HepG2 (cell line): ENCODE data around the gene CREG1. TPM values are rescaled to one million over a fixed set of nuclear protein-coding genes. Genes with fewer than 3 reads are reported as not detected.

ENCODE experiments used
- ATAC-seq: fragments of 200-7000 bp; cut with Tn5 transposase; 3 replicates; pipeline ENCODE4 v1.9.1; 2020; ENCODE audit warnings: mild to moderate bottlenecking, moderate library complexity
- BruUV-seq: library from RNA; stranded (reverse); fragments of 400-500 nt; replicated peaks from 2 replicates; lab custom pipeline; 2021; lab: Mats Ljungman, UMichigan
- CTCF ChIA-PET: fragments of 300-600 bp; formaldehyde crosslinking; extraction: SDS; loops from one replicate; lab custom pipeline; 2021; ENCODE audit warnings: low total read pairs, inconsistent platforms, low intra/inter-chr PET ratio; lab: Yijun Ruan, JAX
- POLR2A ChIA-PET: fragments of 350-600 bp; sonication (Branson Sonifier 250); formaldehyde crosslinking; loops from one replicate; lab custom pipeline; 2020; ENCODE audit warnings: antibody characterized with exemption, inconsistent platforms; lab: Yijun Ruan, JAX
- DNase-seq: peaks from one replicate; pipeline ENCODE4 v3.0.0-alpha.2; 2015; ENCODE audit warnings: low spot score
- FAIRE-seq: peaks from 3 replicates; lab custom pipeline; 2011; peaks lifted over from hg19 to GRCh38; lab: Jason Lieb, UNC
- H2AFZ ChIP-seq: one replicate; pipeline ENCODE4 v1.6.1; 2011; ENCODE audit warnings: low read length, inconsistent platforms
- H3K27ac ChIP-seq: fragments of 300-600 bp; 3 replicates; pipeline ENCODE4 v1.8.0; 2011; ENCODE audit warnings: mixed run types, mild to moderate bottlenecking, mixed read lengths, low read length, inconsistent platforms; ENCODE audit not compliant: insufficient read depth; ENCODE audit errors: extremely low read length
- H3K27me3 ChIP-seq, 2 experiments: fragments of 200-600 bp in 1 of 2; 2 replicates in 1 of 2; 3 replicates in 1 of 2; pipeline versions ENCODE4 v1.6.0 to v1.8.0; 2011; ENCODE audit warnings: low read length in 2 of 2, mild to moderate bottlenecking in 2 of 2, moderate library complexity in 2 of 2, inconsistent platforms in 1 of 2; ENCODE audit not compliant: insufficient read depth in 2 of 2, control insufficient read depth in 1 of 2
- H3K36me3 ChIP-seq, 2 experiments: fragments of 200-600 bp in 1 of 2; replicated peaks in 1 of 2; 2 replicates in 1 of 2; 3 replicates in 1 of 2; pipeline versions ENCODE4 v1.5.1 to v1.8.0; 2011; ENCODE audit warnings: low read length in 2 of 2, inconsistent platforms in 1 of 2; ENCODE audit not compliant: insufficient read depth in 2 of 2, control insufficient read depth in 1 of 2
- H3K4me1 ChIP-seq: 2 replicates; pipeline ENCODE4 v1.5.1; 2012; ENCODE audit warnings: low read length, inconsistent platforms; ENCODE audit not compliant: insufficient read depth
- H3K4me2 ChIP-seq: 2 replicates; pipeline ENCODE4 v1.6.0; 2011; ENCODE audit warnings: low read depth, low read length, inconsistent platforms
- H3K4me3 ChIP-seq, 3 experiments: fragments of 200-600 bp in 1 of 3; sonication (generic), shearing (Covaris generic) in 1 of 3; replicated peaks in 1 of 3; 2 replicates each; pipeline ENCODE4 v1.5.1; 2011 to 2016; ENCODE audit warnings: low read length in 3 of 3, inconsistent platforms in 2 of 3, low read depth in 2 of 3, mild to moderate bottlenecking in 2 of 3, control low read depth in 1 of 3, mixed read lengths in 1 of 3; ENCODE audit not compliant: insufficient read depth in 1 of 3
- H3K79me2 ChIP-seq: one replicate; pipeline ENCODE4 v1.6.1; 2011; ENCODE audit warnings: low read length, inconsistent platforms; ENCODE audit not compliant: insufficient read depth
- H3K9ac ChIP-seq: 2 replicates; pipeline ENCODE4 v1.6.0; 2011; ENCODE audit warnings: mild to moderate bottlenecking, low read depth, low read length, inconsistent platforms; ENCODE audit not compliant: insufficient read depth
- H3K9me3 ChIP-seq: 2 replicates; pipeline ENCODE4 v1.5.1; 2012; ENCODE audit warnings: mild to moderate bottlenecking, low read length
- H4K20me1 ChIP-seq: 2 replicates; pipeline ENCODE4 v1.6.0; 2011; ENCODE audit warnings: inconsistent platforms, mild to moderate bottlenecking, low read length, moderate library complexity; ENCODE audit not compliant: insufficient read depth
- GPN1 ChIP-seq: sonication (generic); formaldehyde crosslinking; IDR thresholded peaks from 2 replicates; pipeline ENCODE4 v1.5.1; 2020; ENCODE audit warnings: missing genetic modification reagents, borderline replicate concordance
- HNF1A ChIP-seq, 2 experiments: sonication (generic) in 1 of 2; formaldehyde crosslinking in 1 of 2; IDR thresholded peaks; 2 replicates each; pipeline versions ENCODE4 v1.4.0 to v1.6.1; 2016 to 2020; ENCODE audit warnings: borderline replicate concordance in 1 of 2, low read depth in 1 of 2, mild to moderate bottlenecking in 1 of 2, missing genetic modification reagents in 1 of 2
- MATR3 ChIP-seq: sonication (generic); formaldehyde crosslinking; IDR thresholded peaks from 2 replicates; pipeline ENCODE4 v1.4.0; 2020; ENCODE audit warnings: missing genetic modification reagents
- NFE2L2 ChIP-seq: fragments of 150-350 bp; IDR thresholded peaks from 2 replicates; pipeline ENCODE4 v1.6.1; 2014; ENCODE audit warnings: low read length
- SKIL ChIP-seq: sonication (generic); formaldehyde crosslinking; IDR thresholded peaks from 2 replicates; pipeline ENCODE4 v1.8.0; 2022; ENCODE audit warnings: missing genetic modification reagents, mild to moderate bottlenecking, moderate library complexity, borderline replicate concordance
- ZNF382 ChIP-seq: sonication (generic); formaldehyde crosslinking; IDR thresholded peaks from 2 replicates; pipeline ENCODE4 v1.5.0; 2020; ENCODE audit warnings: missing genetic modification reagents, mild to moderate bottlenecking, borderline replicate concordance
- ZNF572 ChIP-seq: sonication (generic); formaldehyde crosslinking; IDR thresholded peaks from 2 replicates; pipeline ENCODE4 v1.5.1; 2020; ENCODE audit warnings: mild to moderate bottlenecking, missing genetic modification reagents
- ZNF710 ChIP-seq: sonication (generic); formaldehyde crosslinking; IDR thresholded peaks from 2 replicates; pipeline ENCODE4 v1.5.0; 2020; ENCODE audit warnings: mild to moderate bottlenecking, missing genetic modification reagents, borderline replicate concordance
- ZNF746 ChIP-seq: sonication (generic); formaldehyde crosslinking; IDR thresholded peaks from 2 replicates; pipeline ENCODE4 v1.8.0; 2022; ENCODE audit warnings: mild to moderate bottlenecking, missing genetic modification reagents
- ZNF768 ChIP-seq: sonication (generic); formaldehyde crosslinking; IDR thresholded peaks from 2 replicates; pipeline ENCODE4 v1.4.0; 2020; ENCODE audit warnings: missing genetic modification reagents
- ZNF883 ChIP-seq: sonication (generic); formaldehyde crosslinking; IDR thresholded peaks from 2 replicates; pipeline ENCODE4 v1.5.1; 2020; ENCODE audit warnings: mild to moderate bottlenecking, missing genetic modification reagents; ENCODE audit errors: not compliant biosample characterization
- WGBS: methylation state at CpG from one replicate; pipeline ENCODE4 v1.1.6; 2017; ENCODE audit warnings: low lambda C conversion rate; 5-methylcytosine and 5-hydroxymethylcytosine counted together
- in situ Hi-C: cut with HindIII; loops from 2 replicates; pipeline ENCODE4 v1.10.0; 2017; ENCODE audit warnings: low pct_unique_long_range_greater_than_20kb; ENCODE audit not compliant: extremely low pct_ligation_motif_present
- intact Hi-C: fragments of 100-400 bp; cut with micrococcal nuclease; formaldehyde crosslinking; loops from one replicate; pipeline ENCODE4 v1.10.0; 2022; ENCODE audit not compliant: unreplicated experiment
- polyA plus RNA-seq, 8 experiments: library from polyadenylated mRNA; depleted of rRNA in 3 of 8; stranded (reverse) in 7 of 8; unstranded in 1 of 8; fragments of >200 nt; fragmentation: Illumina TruSeq in 4 of 8; extraction: Trizol in 4 of 8; gene quantifications; 2 replicates each; pipeline versions ENCODE4 v1.2.1 to v1.2.3, GENCODE V29; 2011 to 2016; ENCODE audit warnings: low read depth in 4 of 8, missing spikeins in 1 of 8, mixed read lengths in 1 of 8; ENCODE audit not compliant: insufficient read depth in 1 of 8
- total RNA-seq, 5 experiments: library from RNA; depleted of rRNA; stranded (reverse); fragments of >200 nt; fragmentation: Illumina TruSeq; extraction: Trizol; gene quantifications; 2 replicates each; pipeline ENCODE4 v1.2.3, GENCODE V29; 2016; ENCODE audit warnings: low read depth in 1 of 5

Gene CREG1
- total and polyA plus RNA-seq, 2 of the 13 experiments (the other 11 are each of a cell fraction or from before 2014, with no cell fraction given) = 31.3 to 33.5 TPM

- H3K4me2 ChIP-seq = no peak overlapping the region
- no peak for FAIRE-seq
- TF ChIP-seq MATR3 (CRISPR knock-in tag) (no peak), ZNF768 (CRISPR knock-in tag) (no peak), ZNF572 (no peak), GPN1 (no peak), HNF1A (IDR thresholded peaks at IDR 0.05; ENCODE audit: low read depth) (no peak), HNF1A (CRISPR knock-in tag; IDR thresholded peaks at IDR 0.05; ENCODE audit: borderline replicate concordance) (no peak), ZNF382 (CRISPR knock-in tag) (no peak), SKIL (CRISPR knock-in tag) (no peak), NFE2L2 (no peak), ZNF710 (CRISPR knock-in tag) (no peak), ZNF883 (no peak), ZNF746 (CRISPR knock-in tag) (no peak)
- H3K9me3 ChIP-seq = no peaks in the 10 kb centered on the region
- 100% methylated on average over 1 of the region's 1 CpG for WGBS
- no peak overlapping the region for H3K9ac ChIP-seq
- H2AFZ ChIP-seq = no peak overlapping the region
- H3K4me1 ChIP-seq = peaks cover 9% of the 10 kb centered on the region
- in situ Hi-C loops (loop anchor here (25.0 kb wide), 1 partner anchor 285 kb away; no protein-coding TSS in a partner anchor), intact Hi-C loops (no loop called here)
- no peaks in the 10 kb centered on the region for H3K27me3 ChIP-seq
- ChIA-PET CTCF (no interaction called here), POLR2A (no interaction called here)
- H4K20me1 ChIP-seq = no peaks in the 10 kb centered on the region
- H3K27ac ChIP-seq = no peak overlapping the region
- no peak overlapping the region for H3K4me3 ChIP-seq
- H3K36me3 ChIP-seq = 0 out of 5 replicates have a peak, but pooled peaks cover 2 to 4% of the 10 kb centered on the region in 2 experiments
- no peaks in the 10 kb centered on the region for H3K79me2 ChIP-seq
- no TSS peak for BruUV-seq
- DNase-seq = no peak
- ATAC-seq = no peak
Observed at GRCh38 chr1:167546935-167547334, 6.6 kb downstream of the CREG1 start.
